VCaP (cell line): ENCODE data around the gene MESD.

Source experiments
- H3K27ac ChIP-seq: fragments of 450-650 bp; 2 replicates; pipeline ENCODE4 v1.5.1; 2017
- TF ChIP-seq, protein P1 (sequence below): fragments of 450-650 bp; conservative IDR thresholded peaks from 2 replicates; pipeline ENCODE4 v1.5.1; 2017; ENCODE audit warnings: mild to moderate bottlenecking, moderate library complexity

MESD gene

GRCh38 chr15:80932989-80933388, 56.6 kb downstream of the MESD start:
- no peak overlapping the region for H3K27ac ChIP-seq
- TF ChIP-seq, protein P1, sequence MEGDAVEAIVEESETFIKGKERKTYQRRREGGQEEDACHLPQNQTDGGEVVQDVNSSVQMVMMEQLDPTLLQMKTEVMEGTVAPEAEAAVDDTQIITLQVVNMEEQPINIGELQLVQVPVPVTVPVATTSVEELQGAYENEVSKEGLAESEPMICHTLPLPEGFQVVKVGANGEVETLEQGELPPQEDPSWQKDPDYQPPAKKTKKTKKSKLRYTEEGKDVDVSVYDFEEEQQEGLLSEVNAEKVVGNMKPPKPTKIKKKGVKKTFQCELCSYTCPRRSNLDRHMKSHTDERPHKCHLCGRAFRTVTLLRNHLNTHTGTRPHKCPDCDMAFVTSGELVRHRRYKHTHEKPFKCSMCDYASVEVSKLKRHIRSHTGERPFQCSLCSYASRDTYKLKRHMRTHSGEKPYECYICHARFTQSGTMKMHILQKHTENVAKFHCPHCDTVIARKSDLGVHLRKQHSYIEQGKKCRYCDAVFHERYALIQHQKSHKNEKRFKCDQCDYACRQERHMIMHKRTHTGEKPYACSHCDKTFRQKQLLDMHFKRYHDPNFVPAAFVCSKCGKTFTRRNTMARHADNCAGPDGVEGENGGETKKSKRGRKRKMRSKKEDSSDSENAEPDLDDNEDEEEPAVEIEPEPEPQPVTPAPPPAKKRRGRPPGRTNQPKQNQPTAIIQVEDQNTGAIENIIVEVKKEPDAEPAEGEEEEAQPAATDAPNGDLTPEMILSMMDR, result no peak

GRCh38 chr15:80932513-80932815, 57.2 kb downstream of the MESD start:
- TF ChIP-seq, protein P1, result no peak
- no peak overlapping the region for H3K27ac ChIP-seq

GRCh38 chr15:80931721-80932512, 57.7 kb downstream of the MESD start:
- TF ChIP-seq, protein P1, result no peak
- H3K27ac ChIP-seq, result no peak overlapping the region

GRCh38 chr15:80931191-80931590, 58.4 kb downstream of the MESD start:
- TF ChIP-seq, protein P1, result no peak
- no peak overlapping the region for H3K27ac ChIP-seq

DNA sequence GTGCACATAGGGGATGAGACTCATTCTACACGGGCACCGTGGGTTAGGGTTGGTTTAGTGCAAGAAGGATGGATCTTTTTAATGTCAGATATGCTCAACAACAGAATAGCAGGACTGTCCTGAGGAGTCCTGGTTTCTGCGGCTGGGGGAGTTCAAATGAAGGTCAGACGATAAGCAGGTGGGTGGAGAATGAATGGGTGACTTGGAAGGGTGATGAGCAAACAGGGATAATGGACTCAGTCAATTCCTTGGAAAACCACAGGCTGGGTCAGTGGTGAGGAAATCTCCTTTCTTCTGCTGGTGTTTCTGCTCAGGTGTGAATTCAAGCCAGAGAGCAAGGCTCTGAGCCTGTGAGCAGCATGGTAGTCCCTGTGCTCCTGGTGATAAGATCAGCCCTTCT, 59.9 kb downstream of the MESD start:
- TF ChIP-seq, protein P1, result no peak
- no peak overlapping the region for H3K27ac ChIP-seq

- H3K27ac ChIP-seq, result no peak overlapping the region
- TF ChIP-seq, protein P1, result no peak
Measured at GRCh38 chr15:80929225-80929624, 60.4 kb downstream of the MESD start.

GRCh38 chr15:80926126-80926525, 63.5 kb downstream of the MESD start:
- TF ChIP-seq, protein P1, result no peak
- H3K27ac ChIP-seq, result no peak overlapping the region
